SU-DHL-6 (cell line): ENCODE results near the gene PLEKHJ1.

Experiments used
- EZH2phosphoT487 ChIP-seq: fragments of 200-600 bp; sonication (generic), shearing (Covaris generic); conservative IDR thresholded peaks from 2 replicates; pipeline ENCODE4 v1.6.1; 2018; ENCODE audit warnings: mild to moderate bottlenecking, antibody characterized with exemption, low read length, moderate library complexity, mixed read lengths
- TF ChIP-seq, protein P1 (sequence below): fragments of 200-600 bp; sonication (generic); IDR thresholded peaks from one replicate; pipeline ENCODE4 v1.5.1; 2017; ENCODE audit warnings: antibody characterized with exemption, mild to moderate bottlenecking, low read length, moderate library complexity; ENCODE audit not compliant: insufficient read depth, poor library complexity, severe bottlenecking

DNA sequence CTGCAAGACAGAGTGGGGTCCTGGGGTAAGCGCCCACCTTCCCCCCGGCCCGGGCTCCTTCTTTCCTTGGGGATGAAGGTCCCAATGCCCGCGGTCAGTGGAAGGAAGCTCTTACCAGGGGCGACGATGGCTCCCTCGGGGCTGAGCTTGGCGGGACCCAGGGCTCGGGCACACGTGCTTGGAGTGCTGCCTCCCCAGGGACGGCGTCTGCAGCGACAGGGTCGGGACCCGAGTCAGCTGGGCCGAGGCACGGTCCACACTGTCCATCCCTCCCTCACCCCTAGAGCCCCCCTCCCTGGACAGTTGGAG is 16.6 kb upstream of the PLEKHJ1 start:
- TF ChIP-seq, protein P1, sequence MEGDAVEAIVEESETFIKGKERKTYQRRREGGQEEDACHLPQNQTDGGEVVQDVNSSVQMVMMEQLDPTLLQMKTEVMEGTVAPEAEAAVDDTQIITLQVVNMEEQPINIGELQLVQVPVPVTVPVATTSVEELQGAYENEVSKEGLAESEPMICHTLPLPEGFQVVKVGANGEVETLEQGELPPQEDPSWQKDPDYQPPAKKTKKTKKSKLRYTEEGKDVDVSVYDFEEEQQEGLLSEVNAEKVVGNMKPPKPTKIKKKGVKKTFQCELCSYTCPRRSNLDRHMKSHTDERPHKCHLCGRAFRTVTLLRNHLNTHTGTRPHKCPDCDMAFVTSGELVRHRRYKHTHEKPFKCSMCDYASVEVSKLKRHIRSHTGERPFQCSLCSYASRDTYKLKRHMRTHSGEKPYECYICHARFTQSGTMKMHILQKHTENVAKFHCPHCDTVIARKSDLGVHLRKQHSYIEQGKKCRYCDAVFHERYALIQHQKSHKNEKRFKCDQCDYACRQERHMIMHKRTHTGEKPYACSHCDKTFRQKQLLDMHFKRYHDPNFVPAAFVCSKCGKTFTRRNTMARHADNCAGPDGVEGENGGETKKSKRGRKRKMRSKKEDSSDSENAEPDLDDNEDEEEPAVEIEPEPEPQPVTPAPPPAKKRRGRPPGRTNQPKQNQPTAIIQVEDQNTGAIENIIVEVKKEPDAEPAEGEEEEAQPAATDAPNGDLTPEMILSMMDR = no peak
- TF ChIP-seq EZH2phosphoT487 = no peak
